ENCODE data around the gene SLC66A3.

Gene SLC66A3

DNA sequence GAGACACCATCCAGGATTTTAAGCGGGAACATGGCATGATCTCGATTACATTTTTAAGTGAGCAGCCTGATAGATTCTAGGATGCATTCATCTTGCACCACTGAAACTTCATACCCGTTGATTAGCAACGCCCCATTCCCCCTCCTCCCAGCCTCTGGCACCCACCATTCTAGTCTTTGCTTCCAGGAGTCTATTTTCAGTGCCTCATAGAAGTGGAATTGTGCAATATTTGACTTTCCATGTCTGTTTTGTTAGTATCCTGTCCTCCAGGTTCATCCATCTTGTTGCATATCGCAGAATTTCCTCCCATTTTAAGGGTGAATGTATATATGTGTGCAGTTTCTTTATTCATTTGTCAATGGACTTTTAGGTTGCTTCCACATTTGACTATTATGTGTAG, 20.9 kb upstream of the SLC66A3 start:
- DNase-seq (ENCODE audit: low read depth in 2 of 2), result no peak

DNA sequence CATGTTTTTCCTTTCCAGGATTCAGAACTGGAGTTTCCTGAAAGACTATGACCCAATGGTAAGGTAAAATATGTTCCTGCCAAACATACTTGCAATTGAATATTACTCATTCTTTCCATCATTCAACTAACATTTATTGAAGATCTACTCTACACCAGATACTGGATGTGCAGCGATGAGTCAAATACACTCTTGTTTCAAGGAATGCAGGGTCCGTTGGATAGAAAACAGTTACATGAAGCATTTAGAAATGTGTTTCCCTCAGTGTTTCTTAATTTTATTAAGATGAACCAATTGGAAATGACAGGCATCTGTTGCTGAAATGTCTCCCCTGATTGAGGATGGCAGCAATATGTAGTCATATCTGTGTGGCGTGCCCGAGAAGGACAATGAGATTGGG, 14.8 kb upstream of the SLC66A3 start:
- no peak for DNase-seq (ENCODE audit: low read depth in 2 of 2)

DNA sequence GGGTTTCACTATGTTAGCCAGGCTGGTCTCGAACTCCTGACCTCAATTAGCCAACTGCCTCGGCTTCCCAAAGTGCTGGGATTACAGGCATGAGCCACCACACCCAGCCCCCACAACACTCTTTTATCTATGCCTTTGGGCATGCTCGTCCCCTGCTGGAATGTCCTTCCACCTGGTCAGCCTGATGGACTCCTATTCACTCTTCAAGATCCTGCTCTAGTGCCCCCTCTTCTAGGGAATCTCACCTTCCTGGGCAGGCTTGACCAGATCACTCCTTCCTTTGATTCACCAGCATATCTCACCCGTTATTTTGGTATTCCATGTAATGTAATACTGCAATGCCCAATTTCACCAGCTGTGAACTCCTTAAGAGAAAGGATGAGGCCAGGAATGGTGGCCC, 13.9 kb upstream of the SLC66A3 start:
- DNase-seq (ENCODE audit: low read depth in 2 of 2), result no peak

DNA sequence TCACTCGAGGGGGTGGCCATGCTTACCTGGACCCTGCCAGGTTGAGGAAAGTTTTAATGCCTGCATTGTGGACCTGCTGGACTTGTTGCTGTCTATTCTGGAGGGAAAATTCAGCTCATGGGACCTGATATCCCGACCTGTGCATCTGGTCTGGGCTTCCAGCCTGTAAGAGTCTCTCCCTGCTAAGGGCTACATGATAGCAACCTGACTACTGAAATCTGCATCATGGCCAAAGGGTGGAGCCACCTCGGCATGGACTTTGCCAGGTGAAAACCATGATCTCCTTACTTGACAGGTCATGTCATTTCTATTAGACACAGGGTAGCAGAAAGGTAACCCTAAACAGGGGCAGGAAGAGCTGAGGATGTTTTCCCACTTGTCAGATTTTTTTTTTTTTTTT, 12.9 kb upstream of the SLC66A3 start:
- DNase-seq (ENCODE audit: low read depth in 2 of 2), result no peak

DNA sequence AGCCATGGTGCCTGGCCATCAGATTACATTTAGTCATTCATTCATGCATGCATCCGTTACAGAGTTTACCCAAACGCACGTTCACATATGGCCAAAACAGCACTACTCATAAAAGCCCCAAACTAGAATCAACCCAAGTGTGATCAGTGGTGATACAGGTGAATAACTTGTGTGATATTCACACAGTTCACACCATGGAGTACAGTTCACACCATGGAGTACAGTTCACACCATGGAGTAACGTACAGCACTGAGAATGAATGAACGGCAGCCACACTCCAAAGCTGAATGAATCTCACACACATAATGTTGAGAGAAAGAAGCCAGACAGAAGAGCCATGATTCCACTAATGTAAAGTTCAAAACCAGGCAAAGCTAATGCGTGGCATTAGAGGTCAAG, 12.3 kb upstream of the SLC66A3 start:
- no peak for DNase-seq (ENCODE audit: low read depth in 2 of 2)

DNA sequence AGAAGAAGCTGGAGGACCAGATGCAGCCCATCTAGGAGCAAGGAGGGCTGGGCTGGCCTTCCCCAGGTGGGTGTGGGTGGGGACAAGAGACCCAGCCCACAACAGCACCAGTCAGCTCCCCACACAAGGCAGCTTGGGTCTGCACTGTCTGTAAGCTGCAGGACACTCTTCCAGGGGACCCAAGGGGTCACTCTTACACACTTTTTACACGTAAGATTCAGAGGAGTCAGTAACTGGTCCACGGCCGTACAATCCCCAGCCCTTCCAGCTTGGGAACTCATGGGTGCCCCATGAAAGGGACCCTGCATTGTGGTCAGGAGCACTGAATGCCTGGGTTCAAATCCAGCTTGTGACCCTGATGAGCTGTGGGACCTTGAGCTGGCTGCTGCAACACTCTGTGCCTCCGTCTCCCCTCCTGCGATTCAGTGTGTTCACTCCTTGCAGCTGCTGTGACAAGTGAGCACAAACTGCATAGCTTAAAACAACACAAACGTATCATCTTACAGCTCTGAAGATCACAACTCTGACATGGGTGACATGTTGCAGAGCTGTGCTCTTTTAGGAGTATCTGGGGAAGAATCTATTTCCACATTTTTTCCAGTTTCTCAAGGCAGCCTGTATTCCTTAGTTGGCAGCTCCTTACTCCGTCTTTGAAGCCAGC, 11.1 kb upstream of the SLC66A3 start:
- DNase-seq (ENCODE audit: low read depth in 2 of 2), result no peak

DNA sequence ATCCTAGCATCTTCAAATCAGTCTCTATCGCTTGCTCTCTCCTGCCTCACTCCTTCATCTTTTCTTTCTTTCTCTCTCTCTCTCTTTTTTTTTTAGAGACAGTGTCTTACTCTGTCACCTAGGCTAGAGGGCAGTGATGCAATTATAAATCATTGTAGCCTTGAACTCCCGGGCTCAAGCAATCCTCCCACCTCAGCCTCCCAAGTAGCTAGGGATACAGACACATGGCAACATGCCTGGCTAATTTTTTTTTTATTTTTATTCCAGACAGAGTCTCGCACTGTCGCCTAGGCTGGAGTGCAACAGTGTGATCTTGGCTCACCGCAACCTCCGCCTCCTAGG, 10.6 kb upstream of the SLC66A3 start:
- no peak for DNase-seq (ENCODE audit: low read depth in 2 of 2)

DNA sequence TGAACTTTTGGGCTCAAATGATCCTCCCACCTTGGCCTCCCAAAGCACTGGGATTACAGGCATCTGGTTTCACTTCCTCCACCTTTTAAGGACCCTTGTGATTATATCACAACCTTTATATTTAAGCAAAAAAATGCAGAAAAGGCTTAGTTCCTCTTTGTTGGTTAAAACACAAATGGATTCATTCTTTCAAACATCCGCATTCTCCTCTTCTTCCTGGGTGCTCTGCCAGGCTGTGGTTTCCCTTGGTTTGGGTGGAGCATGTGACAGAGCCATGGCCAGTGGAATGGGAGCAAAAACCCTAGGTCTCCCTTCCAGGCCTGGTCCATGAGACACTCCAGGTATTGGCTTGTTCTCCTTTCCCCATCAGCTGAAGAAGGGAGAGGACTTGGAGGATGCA, 9.9 kb upstream of the SLC66A3 start:
- no peak for DNase-seq (ENCODE audit: low read depth in 2 of 2)

DNA sequence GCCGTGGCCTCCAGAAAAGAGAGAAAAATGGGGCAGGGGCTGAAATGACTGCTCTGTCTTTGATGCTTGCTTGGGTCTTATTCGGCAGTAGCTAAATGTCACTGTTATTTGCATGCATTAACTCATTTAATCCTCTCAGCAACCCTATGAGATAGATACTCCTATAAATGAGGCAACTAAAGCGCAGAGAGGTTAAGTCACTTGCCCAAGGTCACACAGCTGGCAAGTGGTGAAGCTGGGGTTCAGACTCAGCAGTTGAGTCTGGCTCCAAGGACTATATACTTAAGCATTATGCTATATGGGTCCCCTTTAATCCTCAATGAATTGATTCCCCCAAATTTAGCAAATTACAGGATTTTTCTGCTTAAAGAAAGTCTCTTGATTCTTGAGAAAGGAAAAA, 9.2 kb upstream of the SLC66A3 start:
- no peak for DNase-seq (ENCODE audit: low read depth in 2 of 2)

DNA sequence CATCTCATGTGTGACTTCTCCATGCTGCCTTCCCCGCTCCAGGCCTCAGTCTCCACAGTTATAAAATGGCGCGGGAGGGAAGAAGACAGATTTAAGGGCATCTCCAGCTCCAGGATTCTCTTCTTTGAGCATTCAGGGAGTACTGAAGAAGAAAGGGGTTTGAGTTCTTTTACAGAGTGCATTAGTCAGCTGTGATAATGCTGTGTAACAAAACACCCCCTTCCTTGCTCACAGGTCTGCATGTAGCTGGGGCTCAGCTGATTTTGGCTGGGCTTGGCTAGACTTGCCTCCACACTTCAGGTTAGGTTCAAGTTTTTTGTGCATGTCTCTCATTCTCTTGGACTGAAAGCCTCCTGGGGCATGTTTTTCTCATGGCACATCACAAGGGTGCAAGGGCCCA, 8.0 kb upstream of the SLC66A3 start:
- DNase-seq (ENCODE audit: low read depth in 2 of 2), result no peak

DNA sequence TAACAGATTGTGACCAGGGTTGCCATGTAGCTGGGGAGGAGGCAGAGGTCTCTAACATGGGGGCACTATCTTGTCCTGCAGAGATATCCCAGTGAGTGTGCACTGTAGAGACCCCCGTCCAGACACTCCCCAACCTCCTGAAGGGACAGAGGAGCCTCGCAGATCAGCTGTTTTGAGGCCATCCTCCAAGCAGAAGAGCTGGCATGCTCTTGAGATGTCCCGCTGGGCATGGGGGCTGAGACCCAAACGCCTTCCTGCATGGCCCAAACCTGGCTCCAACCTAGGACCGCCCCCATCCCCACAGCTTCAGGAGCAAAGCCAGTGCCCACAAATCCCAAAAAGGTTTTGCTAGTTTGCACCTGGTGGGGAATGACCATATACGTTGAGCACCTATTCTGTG, 2.7 kb upstream of the SLC66A3 start:
- DNase-seq (ENCODE audit: low read depth in 2 of 2), result no peak

DNA sequence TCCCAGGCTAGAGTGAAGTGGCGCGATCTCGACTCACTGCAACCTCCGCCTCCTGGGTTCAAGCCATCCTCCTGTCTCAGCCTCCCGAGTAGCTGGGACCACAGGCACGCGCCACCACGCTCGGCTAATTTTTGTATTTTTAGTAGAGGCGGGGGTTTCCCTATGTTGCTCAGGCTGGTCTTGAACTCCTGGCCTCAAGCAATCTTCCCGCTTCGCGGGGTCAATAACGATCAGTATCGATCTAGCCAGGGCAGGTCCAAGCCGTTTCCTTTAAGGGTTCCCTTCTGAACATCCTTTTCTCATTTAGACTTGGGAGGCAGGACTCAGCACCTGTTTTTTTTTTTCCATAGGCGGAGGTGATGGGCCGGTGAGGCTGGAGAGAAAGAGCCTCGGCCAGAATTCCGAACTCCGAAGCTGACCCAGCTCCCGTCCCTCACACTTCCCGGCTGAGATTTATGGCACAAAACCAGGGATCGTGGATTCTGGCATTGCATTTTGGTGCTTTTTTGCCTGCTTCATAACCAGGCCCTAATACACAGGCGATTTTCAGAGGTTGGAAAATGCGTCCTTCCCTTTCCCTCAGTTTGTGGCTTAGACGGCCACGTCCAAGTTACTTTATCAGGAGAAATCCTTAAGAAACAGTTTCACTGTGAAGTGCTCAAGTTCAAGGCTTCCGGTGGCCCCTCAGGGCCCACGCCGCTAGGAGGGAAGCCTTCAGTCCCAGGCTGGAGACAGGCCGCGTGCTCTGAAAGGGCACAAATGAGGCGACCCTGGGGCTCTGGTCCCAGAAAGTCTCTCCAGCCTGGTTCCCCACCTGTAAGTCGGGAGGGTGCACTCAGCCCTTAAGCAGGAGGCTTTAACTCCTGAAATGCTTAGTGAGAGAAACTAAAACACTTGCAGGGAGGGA, 998 bp upstream of the SLC66A3 start:
- DNase-seq (ENCODE audit: low read depth in 2 of 2), result peak in 1 of 2 donors; percentile 16

DNA sequence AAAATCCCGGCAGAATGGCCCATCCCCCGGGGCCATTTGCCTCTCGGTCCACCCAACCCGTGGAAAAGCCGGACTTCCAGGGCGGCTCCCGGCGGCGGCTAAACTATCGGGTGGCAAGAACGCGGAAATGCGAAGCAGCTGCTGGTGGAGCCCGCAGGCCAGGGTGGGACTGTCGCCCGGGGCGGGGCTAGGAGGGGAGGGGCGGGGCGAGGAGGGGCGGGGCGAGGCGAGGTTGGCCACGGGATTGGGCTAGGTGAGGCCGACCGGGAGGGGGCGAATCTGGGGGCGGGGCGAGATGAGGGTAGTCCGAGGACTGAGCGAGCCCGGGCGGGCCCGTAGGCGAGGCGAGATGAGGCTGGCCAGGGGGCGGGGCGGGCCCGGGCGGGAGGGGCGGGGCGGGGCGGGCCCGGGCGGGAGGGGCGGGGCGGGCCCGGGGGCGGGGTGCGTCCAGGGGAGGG, 315 bp upstream of the SLC66A3 start:
- DNase-seq (ENCODE audit: low read depth in 2 of 2), result peak; percentile 99

DNA sequence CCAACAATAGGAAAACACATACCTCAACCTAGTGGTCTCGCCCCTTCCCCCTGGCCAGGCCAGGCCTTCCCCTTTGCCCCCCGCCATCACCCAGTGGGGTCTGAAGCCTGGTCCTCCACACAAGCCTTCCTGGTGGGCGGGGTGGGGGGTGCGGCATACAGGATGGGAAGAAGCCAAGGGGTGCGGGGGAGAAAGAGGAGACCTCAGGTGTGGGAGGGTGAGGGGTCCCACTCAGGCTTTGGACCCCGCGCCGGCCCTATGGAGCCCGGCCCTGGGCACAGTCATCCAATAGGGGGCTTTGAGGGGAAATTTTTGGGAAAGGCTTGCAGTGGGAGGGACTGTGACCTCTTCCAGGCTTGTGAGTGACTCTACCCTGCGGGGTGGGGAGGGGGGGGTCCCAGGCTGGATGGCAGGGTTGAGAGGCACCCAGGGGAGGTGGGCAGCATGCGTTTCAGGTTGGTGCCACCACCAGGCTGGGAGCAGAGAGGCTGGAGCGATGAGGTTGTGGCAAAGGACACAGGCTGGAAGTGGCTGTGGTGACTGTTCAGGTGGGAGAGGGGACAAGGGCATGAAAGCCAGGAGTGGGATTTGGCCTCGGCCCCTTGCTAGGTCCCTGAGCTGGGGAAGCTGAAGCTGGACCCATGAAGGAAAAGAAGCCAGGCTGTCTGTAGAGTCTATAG, 1.3 kb downstream of the SLC66A3 start:
- DNase-seq (ENCODE audit: low read depth in 2 of 2), result no peak

DNA sequence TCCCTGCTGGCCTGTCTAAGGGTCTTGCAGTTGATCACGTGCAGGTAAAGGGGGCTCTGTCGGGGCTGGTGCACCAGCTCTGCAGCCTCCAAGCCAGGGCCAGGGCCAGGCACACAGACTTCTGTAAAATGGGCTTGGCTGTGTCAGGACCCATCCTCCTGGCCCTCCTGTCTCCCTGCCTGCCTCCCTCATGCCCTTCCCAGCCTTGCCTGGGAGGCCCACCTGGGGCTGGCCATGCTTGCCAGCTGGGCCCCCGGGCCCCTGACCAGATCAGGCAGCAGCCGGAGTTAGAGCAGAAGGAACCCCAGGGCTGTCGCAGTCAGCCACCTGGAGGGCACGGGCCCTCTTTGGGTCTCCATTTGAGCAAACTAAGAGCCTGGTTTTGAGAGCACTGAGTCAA, 2.0 kb downstream of the SLC66A3 start:
- DNase-seq (ENCODE audit: low read depth in 2 of 2), result no peak

DNA sequence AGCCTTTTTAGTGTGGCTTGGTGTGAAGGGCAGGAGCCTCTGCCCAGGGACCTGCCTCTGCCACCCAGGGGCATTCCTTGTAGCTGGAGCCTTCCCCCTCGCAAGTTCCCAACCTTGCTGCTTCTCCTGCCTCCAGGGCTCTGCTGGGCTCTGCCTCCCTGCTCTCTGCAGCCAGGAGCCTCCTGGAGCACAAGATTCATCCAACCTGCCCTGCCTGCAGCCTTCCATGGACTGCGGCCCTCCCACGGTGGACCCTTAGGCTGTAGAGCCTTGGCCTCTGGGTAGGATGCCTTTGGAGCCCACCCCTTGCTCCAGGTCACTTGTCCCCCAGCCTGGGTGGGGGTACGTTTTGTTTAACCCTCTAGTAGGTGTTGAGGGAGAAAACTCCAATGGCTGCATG, 2.5 kb downstream of the SLC66A3 start:
- DNase-seq (ENCODE audit: low read depth in 2 of 2), result no peak

DNA sequence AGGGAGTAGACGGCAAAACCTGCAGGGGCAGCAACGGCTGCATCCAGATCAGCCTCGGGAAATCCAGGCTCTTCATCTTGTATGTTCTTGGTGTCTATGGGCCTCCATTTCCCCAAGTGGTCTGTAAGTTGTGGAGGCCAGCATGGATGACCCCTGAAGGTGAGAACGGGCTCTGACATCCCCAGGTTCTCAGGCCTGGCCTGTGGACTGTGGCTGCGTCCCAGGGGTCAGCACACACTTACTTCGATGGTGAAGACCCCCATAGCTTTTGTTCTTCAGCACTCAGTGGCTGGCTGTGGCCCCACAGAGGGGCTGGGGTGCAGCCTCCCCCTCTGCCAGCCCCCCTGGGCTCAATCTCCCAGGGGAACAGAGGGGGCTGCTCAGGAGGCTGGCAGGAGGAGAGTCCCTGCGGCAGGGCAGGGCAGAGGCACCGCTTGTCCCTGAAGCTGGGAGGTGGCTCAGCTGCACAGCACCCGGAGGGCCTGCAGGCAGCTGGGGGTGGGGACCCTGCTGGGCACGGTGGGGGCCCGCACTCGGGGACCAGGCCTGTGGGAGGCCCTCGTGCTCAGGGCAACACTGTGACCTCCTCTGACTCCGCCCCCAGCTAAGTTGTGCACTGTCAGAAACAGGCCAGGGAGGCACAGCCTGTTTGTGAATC, 3.8 kb downstream of the SLC66A3 start:
- DNase-seq (ENCODE audit: low read depth in 2 of 2), result no peak

DNA sequence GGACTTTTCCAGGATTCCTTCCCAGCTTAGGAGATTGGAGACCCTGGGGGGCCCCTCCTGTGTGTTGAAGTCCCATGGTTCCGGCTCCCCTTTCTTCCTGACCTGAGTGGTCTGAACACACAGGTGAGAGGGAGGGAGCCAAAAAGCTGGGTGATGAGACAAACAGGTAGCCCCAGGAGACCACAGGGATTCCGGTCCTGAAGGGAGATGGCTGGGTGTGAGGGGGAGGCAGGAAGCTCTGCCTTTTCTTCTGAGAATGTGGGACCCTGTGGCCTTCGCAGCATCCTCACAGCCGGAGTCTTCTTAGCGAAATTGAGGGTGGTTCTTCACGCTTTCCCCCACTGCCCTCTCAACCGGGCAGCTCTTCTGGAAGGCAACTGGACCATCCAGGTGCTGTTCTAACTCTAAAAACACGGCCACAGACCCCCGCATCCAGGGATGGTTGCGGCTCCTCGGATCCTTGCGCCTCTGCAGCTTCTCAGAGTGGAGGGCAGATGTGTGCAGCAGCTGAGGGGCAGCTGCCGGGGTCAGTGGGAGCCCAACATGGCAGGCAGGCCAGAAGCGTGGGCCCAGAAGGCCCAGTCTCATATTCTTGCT, 4.4 kb downstream of the SLC66A3 start:
- DNase-seq (ENCODE audit: low read depth in 2 of 2), result no peak

DNA sequence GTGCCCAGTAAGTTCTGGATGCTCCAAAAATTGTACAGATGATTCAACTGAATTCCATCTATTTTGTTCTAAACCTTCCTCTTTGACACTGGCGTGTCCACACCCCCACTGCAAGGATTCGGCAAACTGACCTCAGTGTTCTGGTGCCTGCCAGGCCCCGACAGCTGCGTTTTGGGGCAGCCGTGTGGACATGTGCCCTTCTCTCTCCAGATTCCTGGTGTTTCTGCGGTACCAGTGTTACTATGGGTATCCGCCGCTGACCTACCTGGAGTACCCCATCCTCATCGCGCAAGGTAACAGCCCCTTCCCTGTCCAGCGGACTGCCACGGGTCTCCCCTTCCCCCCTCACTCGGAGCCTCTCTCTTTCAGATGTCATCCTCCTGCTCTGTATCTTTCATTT, 5.0 kb downstream of the SLC66A3 start:
- DNase-seq (ENCODE audit: low read depth in 2 of 2), result no peak

DNA sequence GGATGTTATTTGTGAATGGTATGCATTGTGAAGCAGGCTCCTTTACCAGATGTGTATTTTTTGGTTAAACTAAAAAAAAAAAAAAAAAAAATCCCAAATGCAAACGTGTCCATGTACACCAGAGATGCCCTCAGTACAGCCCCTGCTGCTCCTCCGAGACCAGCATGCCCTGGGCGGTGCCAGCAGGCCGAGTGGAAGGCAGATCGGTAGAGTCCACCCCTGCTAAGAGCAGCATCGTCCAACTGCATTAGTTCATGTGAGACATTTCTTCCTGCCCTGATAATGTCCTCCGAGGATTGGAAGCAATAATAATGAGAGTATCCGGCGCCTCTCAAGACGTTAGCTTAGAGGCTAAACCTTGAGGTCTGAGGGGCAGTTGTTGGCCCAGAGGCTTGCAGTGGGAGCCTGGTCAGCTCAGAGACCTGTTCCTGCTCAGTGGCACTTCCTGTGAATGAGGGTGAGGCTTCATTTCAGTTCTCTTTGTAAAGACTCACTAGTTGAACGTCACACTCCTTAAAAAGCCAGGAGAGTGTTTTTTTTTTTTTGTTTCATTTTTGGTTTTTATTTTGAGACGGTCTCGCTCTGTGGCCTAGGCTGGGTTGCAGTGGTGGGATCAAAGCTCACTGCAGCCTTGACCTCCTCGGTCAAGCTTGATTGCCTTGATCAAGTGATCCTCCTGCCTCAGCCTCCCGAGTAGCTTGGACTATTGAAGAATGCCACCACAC, 5.6 kb downstream of the SLC66A3 start:
- no peak for DNase-seq (ENCODE audit: low read depth in 2 of 2)

DNA sequence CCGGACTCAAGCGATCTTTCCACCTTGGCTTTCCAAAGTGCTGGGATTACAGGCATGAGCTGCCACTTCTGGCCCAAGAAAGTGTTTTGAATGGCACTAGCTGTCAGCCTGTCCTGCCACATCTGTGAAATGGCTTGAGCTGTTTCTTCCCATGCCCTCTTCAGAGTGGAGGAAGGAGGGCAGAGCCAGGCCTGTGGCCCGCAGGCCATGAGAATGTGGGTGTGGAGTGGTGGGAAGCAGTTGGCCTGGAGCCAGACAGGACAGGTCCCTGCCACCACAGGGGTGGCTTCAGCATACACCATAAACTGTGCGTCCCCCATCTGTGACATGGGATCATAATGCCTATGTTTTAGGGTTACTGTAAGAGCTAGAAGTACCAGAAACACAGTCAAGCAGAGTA, 6.5 kb downstream of the SLC66A3 start:
- DNase-seq (ENCODE audit: low read depth in 2 of 2), result no peak

Data from stimulated activated CD4-positive, alpha-beta T cell treated with anti-CD3 and anti-CD28 coated beads, Interleukin-1b, Interleukin-23, amount 100 ng/mL, for 4 hours (primary cell).